ENCODE results near the gene DDX54.

DNA sequence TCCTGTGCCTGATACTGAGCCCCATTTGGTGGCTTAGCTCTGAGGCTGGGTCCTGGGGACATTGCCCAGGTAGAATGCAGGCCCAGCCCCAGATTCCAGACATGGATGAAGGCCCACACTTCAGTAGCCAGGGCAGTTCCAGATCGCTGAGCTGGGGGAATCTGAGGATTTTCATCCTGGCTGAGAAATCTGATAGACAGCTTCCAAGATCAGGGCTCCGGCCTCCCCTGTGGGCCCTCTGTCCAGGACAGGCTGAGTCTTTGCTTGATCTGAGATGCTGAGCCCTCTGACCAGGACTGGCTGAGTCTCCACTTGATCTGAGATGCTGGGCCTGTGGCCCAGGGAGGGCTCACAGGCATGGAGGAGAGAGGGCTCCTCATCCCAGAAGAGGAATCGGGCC, 46.5 kb downstream of the DDX54 start:
- TF ChIP-seq, protein P1, sequence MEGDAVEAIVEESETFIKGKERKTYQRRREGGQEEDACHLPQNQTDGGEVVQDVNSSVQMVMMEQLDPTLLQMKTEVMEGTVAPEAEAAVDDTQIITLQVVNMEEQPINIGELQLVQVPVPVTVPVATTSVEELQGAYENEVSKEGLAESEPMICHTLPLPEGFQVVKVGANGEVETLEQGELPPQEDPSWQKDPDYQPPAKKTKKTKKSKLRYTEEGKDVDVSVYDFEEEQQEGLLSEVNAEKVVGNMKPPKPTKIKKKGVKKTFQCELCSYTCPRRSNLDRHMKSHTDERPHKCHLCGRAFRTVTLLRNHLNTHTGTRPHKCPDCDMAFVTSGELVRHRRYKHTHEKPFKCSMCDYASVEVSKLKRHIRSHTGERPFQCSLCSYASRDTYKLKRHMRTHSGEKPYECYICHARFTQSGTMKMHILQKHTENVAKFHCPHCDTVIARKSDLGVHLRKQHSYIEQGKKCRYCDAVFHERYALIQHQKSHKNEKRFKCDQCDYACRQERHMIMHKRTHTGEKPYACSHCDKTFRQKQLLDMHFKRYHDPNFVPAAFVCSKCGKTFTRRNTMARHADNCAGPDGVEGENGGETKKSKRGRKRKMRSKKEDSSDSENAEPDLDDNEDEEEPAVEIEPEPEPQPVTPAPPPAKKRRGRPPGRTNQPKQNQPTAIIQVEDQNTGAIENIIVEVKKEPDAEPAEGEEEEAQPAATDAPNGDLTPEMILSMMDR (IDR thresholded peaks at IDR 0.05; ENCODE audit: insufficient read depth, low read depth, low read length) = no peak
- no peak for TF ChIP-seq EZH2 (IDR thresholded peaks at IDR 0.05; ENCODE audit: insufficient read depth, low read length)

Data from astrocyte (in vitro differentiated cells and primary cell).